Right lung (tissue), 5 donors: ENCODE results near the gene CDX2. TPM values are rescaled to one million over a fixed set of nuclear protein-coding genes. Genes with fewer than 3 reads are reported as not detected.

ENCODE experiments used
- DNase-seq, 2 donors: peaks; one replicate each; pipeline ENCODE4 v3.0.0-alpha.2; 2013
- polyA plus RNA-seq, 5 donors: library from polyadenylated mRNA; unstranded; fragments of 120-200 nt; gene quantifications; one replicate each; pipeline versions ENCODE4 v1.2.1 to v1.2.3, GENCODE V29; 2013; ENCODE audit warnings: inconsistent platforms in 1 of 5, low replicate concordance in 1 of 5; ENCODE audit not compliant: insufficient read length in 5 of 5, insufficient read depth in 1 of 5

The CDX2 gene
- polyA plus RNA-seq, 5 donors, result not detected

DNA sequence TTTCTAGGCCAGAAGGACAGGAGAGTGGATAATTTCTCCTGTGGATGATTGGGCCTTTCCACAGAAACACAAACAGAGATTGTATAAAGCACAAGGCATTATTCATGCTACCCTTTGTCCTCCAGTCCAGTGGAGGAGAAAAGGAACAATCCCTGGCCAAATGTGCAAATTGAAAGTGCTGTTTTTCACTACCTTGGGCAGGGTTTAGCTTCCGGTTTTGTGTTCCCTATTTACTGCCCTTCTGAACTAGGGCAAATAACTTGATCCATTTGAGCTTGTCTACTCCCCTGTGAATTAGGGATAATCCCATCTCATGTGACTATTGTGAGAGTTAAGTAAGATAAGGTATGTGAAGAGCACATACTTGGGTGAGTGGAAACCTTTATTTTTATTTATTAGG, 36.0 kb downstream of the CDX2 start:
- DNase-seq, result no peak

DNA sequence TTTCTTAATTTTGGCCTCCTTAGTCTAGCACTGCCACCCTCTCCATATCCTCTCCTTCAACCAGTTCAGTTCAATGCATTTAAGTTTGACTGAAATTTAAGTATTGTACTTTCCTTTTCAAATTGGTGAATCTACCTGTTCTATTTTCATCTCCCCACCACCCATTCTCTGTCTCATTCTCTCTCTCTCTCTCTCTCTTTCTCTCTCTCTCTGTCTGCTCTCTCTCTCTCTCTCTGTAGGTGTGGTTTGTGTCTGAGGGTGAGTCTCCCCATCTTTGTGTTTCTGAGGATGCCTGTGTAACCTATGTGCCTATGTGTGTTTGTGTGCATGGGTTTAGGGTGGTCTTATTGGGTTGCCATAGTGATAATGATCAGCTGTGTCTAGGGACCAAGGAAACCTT, 39.2 kb downstream of the CDX2 start:
- no peak for DNase-seq

DNA sequence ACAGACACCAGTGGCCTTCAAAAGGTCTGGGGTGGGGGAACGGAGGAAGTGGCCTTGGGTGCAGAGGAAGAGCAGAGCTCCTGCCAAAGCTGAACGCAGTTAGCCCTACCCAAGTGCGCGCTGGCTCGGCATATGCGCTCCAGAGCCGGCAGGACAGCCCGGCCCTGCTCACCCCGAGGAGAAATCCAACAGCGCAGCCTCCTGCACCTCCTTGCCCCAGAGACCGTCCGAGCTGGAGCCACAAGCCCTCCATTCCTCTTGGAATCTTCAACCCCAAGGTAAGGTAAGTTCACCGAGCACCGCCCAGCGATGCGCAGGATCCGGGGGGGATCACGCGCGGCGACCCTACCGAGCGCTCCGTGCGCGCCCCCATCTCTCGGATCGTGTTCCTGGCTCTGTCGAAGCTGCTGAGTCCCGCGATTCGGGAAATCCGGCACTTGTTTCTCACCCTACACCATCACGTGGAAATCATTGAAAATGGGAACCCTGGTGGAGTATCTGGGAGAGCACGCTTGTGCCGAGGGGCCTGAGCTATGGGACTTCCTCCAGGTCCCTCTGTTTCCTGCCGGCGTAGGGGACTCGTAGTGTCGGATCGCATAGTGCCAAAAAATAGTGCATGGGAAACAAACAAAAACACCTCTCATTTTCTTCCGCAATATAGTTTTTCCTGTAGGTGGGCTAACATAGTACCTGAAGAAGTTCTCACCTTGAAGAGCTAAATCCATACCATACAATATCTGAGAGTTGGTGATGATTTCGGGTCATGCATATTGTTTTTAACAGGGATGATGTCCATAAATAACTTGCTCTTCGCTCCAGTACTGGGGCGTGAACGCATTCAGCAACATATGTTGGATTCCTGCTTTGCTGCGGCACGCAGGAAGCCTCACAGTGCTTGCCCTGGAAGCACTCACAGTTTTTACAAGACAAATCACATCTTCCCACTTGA, 40.0 kb downstream of the CDX2 start:
- no peak for DNase-seq

DNA sequence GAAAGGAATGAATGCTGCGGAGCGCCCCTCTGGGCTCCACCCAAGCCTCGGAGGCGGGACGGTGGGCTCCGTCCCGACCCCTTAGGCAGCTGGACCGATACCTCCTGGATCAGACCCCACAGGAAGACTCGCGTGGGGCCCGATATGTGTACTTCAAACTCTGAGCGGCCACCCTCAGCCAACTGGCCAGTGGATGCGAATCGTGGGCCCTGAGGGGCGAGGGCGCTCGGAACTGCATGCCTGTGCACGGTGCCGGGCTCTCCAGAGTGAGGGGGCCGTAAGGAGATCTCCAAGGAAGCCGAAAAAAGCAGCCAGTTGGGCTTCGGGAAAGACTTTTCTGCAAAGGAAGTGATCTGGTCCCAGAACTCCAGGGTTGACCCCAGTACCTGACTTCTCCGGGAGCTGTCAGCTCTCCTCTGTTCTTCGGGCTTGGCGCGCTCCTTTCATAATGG, 40.7 kb downstream of the CDX2 start:
- no peak for DNase-seq

DNA sequence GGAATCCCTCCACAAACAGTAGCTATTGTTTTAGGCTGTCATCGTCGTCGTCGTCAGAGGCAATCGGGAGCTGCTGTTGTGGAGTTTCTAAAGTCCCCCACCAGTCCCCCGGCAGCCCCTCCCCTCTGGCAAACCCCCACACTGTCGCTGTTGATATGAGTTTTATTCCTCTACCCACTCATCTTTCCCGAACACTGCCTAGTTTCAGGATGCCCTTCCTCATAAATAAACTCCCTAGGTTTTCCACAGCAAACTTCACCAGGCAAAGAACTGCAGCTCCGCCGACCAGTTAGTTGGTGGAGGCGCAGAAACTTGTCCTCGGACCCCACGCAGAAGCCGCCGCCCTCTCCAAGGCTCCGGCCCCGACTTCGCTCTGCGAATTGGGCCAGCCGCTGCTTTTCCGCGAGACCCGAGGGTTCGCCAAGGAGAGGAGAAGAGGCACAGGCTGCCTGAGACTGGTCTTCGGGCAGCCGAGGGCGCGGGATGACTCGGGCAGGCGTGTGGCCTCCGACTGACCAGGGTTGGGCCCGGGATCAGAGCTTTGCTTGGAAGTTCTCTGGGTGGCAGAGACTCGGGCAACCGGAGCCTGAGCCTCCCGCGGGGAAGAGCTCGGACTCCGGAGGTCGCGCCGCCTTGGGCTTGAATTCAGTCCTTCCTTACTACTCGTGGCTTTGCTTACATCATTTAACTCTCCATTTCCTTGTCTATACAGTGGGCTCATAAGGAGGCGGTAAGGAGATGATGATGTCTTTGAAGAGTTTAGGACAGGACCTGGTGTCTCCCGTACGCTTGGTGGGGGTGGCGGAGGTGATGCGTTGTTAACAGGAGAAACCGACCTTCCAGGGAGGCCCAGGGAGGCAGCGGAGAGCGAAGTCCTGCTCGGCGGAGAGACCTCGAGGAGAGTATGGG, 41.4 kb downstream of the CDX2 start:
- DNase-seq, result no peak

DNA sequence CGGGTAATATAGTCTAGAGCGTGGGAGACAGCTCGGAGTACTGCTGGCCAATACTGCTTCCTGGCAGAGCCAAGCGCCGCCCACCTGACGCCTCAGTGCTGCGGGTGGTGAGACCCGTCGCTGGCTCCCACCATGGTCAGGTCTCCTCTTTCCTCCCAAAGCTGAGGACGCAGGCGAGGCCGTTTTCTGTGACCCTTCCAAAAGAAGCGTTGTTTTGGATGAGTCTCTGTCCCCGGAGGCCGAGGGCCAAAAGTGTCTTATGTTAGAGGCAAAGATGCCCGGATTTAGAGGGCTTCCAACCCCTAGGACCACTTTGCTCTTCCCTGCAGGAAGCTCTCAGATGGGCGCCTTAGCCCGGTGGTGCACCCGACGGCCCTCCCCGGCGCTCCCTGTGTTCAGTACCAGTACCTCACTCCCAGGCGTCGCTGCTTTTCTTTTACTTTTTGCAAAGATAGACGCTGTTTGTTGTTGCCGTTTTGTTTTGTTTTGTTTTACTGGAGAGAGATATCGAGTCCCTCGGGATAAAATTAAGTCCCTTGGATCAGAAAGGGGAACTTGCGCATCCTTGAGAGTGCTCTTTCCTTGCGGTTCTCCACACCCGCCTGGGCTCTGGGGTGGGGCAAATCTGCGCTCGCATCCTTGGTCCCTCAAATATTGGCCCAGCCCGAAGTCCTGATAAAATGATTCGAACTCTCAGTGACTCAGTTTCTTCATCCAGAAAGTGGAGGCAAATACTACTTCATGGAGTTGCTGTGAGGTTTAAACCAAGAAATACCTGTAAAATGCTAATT, 42.3 kb downstream of the CDX2 start:
- DNase-seq, result no peak

DNA sequence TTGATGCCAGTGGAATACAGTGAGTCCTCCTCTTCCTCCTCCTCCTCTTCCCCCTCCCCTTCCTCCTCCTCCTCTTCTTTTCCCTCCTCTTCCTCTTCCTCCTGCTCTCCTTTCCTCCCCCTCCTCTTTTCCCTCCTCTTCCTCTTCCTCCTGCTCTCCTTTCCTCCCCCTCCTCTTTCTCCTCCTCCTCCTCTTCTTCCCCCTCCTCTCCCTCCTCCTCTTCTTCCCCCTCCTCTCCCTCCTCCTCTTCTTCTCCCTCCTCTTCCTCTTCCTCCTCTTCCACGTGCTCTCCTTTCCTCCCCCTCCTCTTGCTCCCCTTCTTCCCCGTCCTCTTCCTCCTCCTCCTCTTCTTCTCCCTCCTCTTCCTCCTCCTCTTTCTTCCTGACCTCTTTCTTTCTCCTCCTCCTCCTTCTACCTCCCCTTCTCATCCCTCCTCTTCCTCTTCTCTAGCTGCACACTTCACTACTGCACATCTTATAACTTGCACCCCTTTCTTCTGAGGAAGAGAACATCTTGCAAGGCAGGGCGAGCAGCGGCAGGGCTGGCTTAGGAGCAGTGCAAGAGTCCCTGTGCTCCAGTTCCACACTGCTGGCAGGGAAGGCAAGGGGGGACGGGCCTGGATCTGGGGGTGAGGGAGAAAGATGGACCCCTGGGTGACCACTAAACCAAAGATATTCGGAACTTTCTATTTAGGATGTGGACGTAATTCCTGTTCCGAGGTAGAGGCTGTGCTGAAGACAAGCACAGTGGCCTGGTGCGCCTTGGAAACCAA, 43.7 kb downstream of the CDX2 start:
- no peak for DNase-seq

DNA sequence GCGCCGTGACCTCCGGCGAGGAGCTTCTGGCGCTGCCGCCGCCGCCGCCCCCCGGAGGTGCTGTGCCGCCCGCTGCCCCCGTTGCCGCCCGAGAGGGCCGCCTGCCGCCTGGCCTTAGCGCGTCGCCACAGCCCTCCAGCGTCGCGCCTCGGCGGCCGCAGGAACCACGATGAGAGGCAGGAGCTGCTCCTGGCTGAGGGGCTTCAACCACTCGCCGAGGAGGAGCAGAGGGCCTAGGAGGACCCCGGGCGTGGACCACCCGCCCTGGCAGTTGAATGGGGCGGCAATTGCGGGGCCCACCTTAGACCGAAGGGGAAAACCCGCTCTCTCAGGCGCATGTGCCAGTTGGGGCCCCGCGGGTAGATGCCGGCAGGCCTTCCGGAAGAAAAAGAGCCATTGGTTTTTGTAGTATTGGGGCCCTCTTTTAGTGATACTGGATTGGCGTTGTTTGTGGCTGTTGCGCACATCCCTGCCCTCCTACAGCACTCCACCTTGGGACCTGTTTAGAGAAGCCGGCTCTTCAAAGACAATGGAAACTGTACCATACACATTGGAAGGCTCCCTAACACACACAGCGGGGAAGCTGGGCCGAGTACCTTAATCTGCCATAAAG, 44.5 kb downstream of the CDX2 start:
- no peak for DNase-seq

DNA sequence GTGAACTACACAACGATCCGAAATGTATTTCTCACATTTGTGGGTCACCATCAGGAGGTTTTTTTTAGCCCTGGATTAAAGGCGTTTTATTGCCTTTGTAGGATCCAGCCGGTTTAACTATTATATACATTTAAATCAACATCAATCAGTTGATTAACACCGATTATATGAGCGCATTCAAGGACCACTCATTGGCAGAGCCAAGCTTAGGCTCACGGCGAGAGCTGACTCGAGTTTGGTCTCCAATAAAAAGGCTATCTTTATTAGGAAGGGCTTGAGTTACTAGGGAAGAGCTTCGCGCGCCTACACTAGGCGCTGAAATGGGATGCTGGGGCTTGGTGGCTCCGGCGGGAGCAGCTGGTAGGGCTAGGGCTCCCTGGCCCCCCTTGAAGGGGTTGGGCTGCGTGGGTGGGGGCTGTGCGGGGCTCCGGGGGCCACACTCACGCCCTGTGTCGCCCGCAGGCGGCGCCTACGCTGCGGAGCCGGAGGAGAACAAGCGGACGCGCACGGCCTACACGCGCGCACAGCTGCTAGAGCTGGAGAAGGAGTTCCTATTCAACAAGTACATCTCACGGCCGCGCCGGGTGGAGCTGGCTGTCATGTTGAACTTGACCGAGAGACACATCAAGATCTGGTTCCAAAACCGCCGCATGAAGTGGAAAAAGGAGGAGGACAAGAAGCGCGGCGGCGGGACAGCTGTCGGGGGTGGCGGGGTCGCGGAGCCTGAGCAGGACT, 45.2 kb downstream of the CDX2 start:
- DNase-seq, result no peak

DNA sequence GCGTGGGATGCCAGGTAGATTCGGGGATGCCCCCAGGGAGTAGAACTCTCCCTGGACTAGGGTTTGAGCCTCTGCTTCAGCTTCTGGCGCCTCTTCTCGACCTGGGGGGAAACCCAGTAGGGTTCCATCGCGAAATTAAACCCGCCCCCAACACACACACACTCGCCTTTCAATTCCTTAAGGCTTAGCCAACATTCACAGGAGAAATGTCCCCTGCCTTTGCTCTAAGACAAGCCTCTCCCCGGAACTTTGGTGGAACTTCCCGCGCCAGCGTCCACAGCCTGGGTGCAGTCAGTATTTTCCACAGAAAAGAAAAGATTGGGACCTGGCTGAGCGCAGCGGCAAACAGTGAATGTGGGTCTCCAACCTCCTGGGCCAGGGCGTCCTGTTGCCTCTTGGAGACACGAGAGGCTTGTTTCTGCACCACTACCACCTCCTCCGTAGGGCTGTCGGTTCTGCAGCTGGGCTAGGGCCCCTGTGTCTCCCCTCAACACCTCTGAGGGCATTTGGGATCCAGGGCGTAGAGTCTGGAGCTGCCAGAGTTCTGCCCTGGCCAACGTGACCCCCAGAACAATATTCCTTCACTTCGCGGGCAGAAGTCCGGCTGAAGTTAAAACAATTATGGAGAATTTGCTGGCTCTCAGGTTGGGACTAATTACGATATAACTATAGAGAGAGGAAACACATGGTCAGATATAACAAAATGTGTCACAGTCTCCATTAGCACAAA, 46.1 kb downstream of the CDX2 start:
- DNase-seq, result no peak

DNA sequence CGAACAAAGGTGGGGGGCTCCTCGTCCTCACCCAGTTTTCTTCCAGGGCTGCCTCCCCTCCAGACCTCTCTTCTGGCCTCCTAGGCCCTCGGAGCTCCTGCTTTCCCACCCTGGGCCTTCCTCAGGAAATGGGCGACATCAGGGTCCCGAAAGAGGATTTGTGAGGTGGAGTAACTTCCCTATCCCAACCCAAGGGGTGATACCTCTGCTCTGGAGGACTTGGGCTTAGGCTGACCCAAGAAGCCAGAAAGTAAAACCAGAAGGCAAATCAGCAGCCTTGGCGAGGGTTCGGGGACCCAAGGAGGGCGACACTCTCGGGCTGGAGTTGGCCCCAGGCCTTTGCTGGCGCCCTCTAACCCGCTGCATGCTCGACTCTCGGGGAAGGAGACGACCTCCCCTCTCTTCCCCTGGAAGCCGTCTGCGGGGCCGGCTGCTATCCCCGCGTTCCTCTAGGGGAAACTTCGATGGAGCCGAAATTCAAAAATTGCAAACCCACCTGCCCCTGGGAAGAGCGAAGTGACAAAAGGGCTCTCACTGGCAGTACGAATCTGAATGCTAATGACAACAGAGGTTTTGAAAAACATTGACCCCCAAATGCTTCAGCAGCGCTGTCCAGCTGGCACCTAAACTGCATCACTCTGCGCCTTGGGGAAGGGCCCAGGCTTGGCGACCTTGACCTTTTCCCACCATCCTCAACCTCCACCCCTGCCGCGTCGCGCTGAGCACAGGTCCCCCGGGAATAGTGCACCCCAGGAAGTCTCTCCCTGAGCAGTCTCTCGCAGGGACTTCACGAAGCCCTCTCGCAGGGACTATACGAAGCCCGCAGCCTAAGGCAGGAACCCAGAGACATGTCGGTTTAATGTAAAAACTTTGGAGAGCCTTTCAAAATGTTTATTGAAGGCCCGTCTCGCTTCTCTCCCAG, 46.9 kb downstream of the CDX2 start:
- DNase-seq, result no peak

DNA sequence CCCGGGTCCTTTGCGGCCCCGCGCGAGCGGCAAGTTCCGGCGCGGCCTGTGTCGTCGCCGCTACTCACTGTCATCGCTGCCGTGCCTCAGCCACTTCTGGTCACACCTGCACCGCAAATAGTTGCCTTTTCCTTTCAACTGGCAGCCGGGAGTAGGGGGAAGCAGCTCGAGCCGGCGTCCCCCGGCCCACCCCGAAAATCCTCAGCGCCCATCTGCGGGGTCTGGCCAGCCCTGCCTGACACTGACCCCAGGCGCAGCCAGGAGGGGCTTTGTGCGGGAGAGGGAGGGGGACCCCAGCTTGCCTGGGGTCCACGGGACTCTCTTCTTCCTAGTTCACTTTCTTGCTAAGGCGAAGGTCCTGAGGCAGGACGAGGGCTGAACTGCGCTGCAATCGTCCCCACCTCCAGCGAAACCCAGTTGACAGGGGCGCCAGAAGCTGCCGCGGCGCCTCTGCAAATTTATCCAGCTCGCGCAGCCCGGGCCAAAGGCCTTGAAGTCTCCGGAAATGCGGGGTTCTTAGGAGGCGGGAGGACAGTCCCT, 47.6 kb downstream of the CDX2 start:
- DNase-seq, result no peak

DNA sequence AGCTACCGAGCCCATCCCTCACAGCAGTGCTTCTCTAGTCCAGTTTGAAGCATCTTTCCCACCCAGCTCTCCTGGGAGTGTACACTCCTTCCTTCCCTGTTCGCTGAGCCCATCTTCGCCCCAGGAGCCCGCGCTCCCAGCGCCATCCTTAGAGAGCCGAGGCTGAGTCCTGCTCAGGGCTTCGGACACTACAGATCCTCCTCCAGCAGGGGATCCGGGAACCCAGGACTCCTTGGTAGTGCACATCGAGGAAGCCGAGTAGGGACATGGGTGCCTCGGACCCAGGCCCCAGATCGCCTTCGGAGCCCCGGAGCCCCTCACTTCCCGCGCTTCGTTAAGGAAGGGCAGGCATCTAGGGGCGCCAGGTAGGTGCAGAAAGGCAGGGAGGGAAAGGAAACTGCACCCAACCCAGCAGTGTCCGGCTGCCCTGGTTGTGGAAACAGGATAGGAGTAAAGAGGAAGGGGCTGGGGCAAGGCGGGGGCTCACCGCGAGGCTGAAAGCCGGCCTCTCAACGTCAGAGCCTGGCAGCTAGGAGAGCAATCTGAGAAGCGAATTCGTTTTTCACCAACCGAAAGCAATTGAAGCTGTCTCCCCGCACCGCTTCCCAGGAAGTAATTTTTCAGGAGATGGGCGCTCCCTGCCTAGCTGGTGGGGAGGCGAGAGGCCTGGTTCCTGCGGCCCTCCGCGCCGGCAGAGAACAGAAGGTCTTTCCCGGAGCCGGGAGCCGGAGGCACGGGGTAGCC, 48.3 kb downstream of the CDX2 start:
- no peak for DNase-seq

DNA sequence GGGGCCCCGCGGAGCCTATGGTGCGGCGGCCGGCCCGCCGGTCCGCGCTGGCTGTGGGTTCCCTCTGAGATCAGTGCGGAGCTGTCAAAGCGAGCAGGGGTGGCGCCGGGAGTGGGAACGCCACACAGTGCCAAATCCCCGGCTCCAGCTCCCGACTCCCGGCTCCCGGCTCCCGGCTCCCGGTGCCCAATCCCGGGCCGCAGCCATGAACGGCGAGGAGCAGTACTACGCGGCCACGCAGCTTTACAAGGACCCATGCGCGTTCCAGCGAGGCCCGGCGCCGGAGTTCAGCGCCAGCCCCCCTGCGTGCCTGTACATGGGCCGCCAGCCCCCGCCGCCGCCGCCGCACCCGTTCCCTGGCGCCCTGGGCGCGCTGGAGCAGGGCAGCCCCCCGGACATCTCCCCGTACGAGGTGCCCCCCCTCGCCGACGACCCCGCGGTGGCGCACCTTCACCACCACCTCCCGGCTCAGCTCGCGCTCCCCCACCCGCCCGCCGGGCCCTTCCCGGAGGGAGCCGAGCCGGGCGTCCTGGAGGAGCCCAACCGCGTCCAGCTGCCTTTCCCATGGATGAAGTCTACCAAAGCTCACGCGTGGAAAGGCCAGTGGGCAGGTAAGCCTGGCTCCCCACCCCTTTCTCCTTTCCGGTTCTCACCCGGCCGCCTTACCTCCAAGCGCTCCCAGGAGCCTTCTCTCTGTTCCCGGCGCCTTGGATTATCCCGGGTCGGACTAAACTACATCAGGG, 49.0 kb downstream of the CDX2 start, which contains the start of gene PDX1:
Gene PDX1 (plus strand): TSS at position 67 of the 743 bp plus-strand sequence. CDS start 139 bp downstream, at position 206.
- no peak for DNase-seq

DNA sequence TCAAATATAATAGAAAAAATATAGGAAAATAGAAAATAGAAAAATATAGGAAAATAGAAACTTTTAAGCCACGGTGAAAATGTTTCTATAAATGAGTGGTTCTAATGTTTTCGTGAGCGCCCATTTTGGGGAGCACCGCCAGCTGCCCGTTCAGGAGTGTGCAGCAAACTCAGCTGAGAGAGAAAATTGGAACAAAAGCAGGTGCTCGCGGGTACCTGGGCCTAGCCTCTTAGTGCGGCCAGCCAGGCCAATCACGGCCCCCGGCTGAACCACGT, 49.5 kb downstream of the CDX2 start:
- no peak for DNase-seq
